ENCODE data around the gene CALCR.

CALCR gene

GRCh38 chr7:93409324-93409723 lies 165.2 kb downstream of the CALCR start (continued):
- no peak for TF ChIP-seq PATZ1 (CRISPR knock-in tag; IDR thresholded peaks at IDR 0.05; ENCODE audit: borderline replicate concordance)
- TF ChIP-seq SNAI2 (CRISPR knock-in tag; IDR thresholded peaks at IDR 0.05), result no peak
- TF ChIP-seq GLIS3 (CRISPR knock-in tag; IDR thresholded peaks at IDR 0.05), result no peak
- TF ChIP-seq ZNF70 (CRISPR knock-in tag; IDR thresholded peaks at IDR 0.05), result no peak
- TF ChIP-seq TSHZ2 (CRISPR knock-in tag; IDR thresholded peaks at IDR 0.05), result no peak
- TF ChIP-seq PPARA (CRISPR knock-in tag; IDR thresholded peaks at IDR 0.05; ENCODE audit: borderline replicate concordance), result no peak

- no peak for TF ChIP-seq ZFP30 (CRISPR knock-in tag; IDR thresholded peaks at IDR 0.05)
- no peak for TF ChIP-seq ISL1 (CRISPR knock-in tag; IDR thresholded peaks at IDR 0.05)
- TF ChIP-seq TSHZ2 (CRISPR knock-in tag; IDR thresholded peaks at IDR 0.05), result no peak
- no peak for TF ChIP-seq PATZ1 (CRISPR knock-in tag; IDR thresholded peaks at IDR 0.05; ENCODE audit: borderline replicate concordance)
- no peak for TF ChIP-seq RARB (CRISPR knock-in tag; IDR thresholded peaks at IDR 0.05)
- TF ChIP-seq PPARA (CRISPR knock-in tag; IDR thresholded peaks at IDR 0.05; ENCODE audit: borderline replicate concordance), result no peak
- no peak for TF ChIP-seq POU6F1 (CRISPR knock-in tag; IDR thresholded peaks at IDR 0.05; ENCODE audit: borderline replicate concordance, low read depth)
- TF ChIP-seq BACH2 (CRISPR knock-in tag; IDR thresholded peaks at IDR 0.05; ENCODE audit: borderline replicate concordance), result no peak
- no peak for TF ChIP-seq ZC3H10 (CRISPR knock-in tag; IDR thresholded peaks at IDR 0.05)
- TF ChIP-seq CSRNP3 (CRISPR knock-in tag; IDR thresholded peaks at IDR 0.05), result no peak
- no peak for TF ChIP-seq TCF4 (CRISPR knock-in tag; IDR thresholded peaks at IDR 0.05; ENCODE audit: borderline replicate concordance)
- no peak for TF ChIP-seq SNAI2 (CRISPR knock-in tag; IDR thresholded peaks at IDR 0.05)
- no peak for TF ChIP-seq CREB5 (CRISPR knock-in tag; IDR thresholded peaks at IDR 0.05; ENCODE audit: low read depth)
- no peak for TF ChIP-seq GLIS3 (CRISPR knock-in tag; IDR thresholded peaks at IDR 0.05)
- no peak for TF ChIP-seq CSDC2 (CRISPR knock-in tag; IDR thresholded peaks at IDR 0.05)
- no peak for TF ChIP-seq ZNF8 (CRISPR knock-in tag; IDR thresholded peaks at IDR 0.05)
- no peak for TF ChIP-seq ESRRG (CRISPR knock-in tag; IDR thresholded peaks at IDR 0.05)
- ATAC-seq, result no peak
Observed at GRCh38 chr7:93407239-93407638, 167.3 kb downstream of the CALCR start.
